PC-3 (cell line): ENCODE data around the gene TLR6. TPM values are rescaled to one million over a fixed set of nuclear protein-coding genes. Genes with fewer than 3 reads are reported as not detected.

ENCODE experiments used
- ATAC-seq: fragments of 200-7000 bp; cut with Tn5 transposase; 2 replicates; pipeline ENCODE4 v1.9.1; 2020; ENCODE audit warnings: mild to moderate bottlenecking, moderate library complexity
- BruUV-seq: library from RNA; stranded (reverse); fragments of 400-500 nt; replicated peaks from 2 replicates; lab custom pipeline; 2021; lab: Mats Ljungman, UMichigan
- CTCF ChIA-PET: fragments of 300-600 bp; sonication (Branson Sonifier 250); formaldehyde crosslinking; loops from one replicate; lab custom pipeline; 2022; ENCODE audit warnings: antibody characterized with exemption; lab: Charles Lee
- POLR2A ChIA-PET: fragments of 300-600 bp; sonication (Branson Sonifier 250); formaldehyde crosslinking; loops from one replicate; lab custom pipeline; 2022; ENCODE audit warnings: antibody characterized with exemption; ENCODE audit not compliant: unreplicated experiment; lab: Charles Lee
- DNase-seq: peaks from one replicate; pipeline ENCODE4 v3.0.0-alpha.2; 2015
- H2AFZ ChIP-seq: fragments of 300-600 bp; sonication (generic); 2 replicates; pipeline ENCODE4 v1.6.0; 2016; ENCODE audit warnings: antibody characterized with exemption, low read length
- H3F3A ChIP-seq: fragments of 300-600 bp; sonication (generic); one replicate; pipeline ENCODE4 v1.6.0; 2017; ENCODE audit warnings: antibody characterized with exemption, low read length, control low read depth, mild to moderate bottlenecking; ENCODE audit not compliant: unreplicated experiment
- H3K27ac ChIP-seq: fragments of 300-600 bp; sonication (generic); 2 replicates; pipeline ENCODE4 v1.5.1; 2016; ENCODE audit warnings: mild to moderate bottlenecking, low read length
- H3K27me3 ChIP-seq: fragments of 300-600 bp; sonication (generic); 2 replicates; pipeline ENCODE4 v1.6.1; 2016; ENCODE audit warnings: low read length, mixed read lengths
- H3K36me3 ChIP-seq: fragments of 300-600 bp; sonication (generic); 2 replicates; pipeline ENCODE4 v1.6.1; 2016; ENCODE audit warnings: low read depth, mixed run types, low read length, mixed read lengths
- H3K4me1 ChIP-seq: fragments of 300-600 bp; sonication (generic); 2 replicates; pipeline ENCODE4 v1.5.1; 2016; ENCODE audit warnings: low read length; ENCODE audit not compliant: insufficient read depth
- H3K4me2 ChIP-seq: fragments of 300-600 bp; sonication (generic); 2 replicates; pipeline ENCODE4 v1.6.0; 2016; ENCODE audit warnings: low read length
- H3K4me3 ChIP-seq: fragments of 300-600 bp; sonication (generic); 2 replicates; pipeline ENCODE4 v1.5.1; 2016; ENCODE audit warnings: mild to moderate bottlenecking, low read length, mixed read lengths
- H3K79me2 ChIP-seq: fragments of 300-600 bp; sonication (generic); 2 replicates; pipeline ENCODE4 v1.6.1; 2017; ENCODE audit warnings: low read length, mixed read lengths
- H3K9ac ChIP-seq: fragments of 300-600 bp; sonication (generic); 2 replicates; pipeline ENCODE4 v1.6.0; 2016; ENCODE audit warnings: mild to moderate bottlenecking, low read length
- H3K9me2 ChIP-seq: fragments of 300-600 bp; sonication (generic); replicated peaks from 2 replicates; pipeline ENCODE4 v1.6.1; 2016; ENCODE audit warnings: mixed run types, low read length, mixed read lengths
- H3K9me3 ChIP-seq: fragments of 300-600 bp; sonication (generic); 2 replicates; pipeline ENCODE4 v1.6.1; 2016; ENCODE audit warnings: low read length, mixed read lengths
- H4K20me1 ChIP-seq: fragments of 300-600 bp; sonication (generic); 2 replicates; pipeline ENCODE4 v1.6.1; 2016; ENCODE audit warnings: low read length, mixed read lengths
- CTCF ChIP-seq: fragments of 300-600 bp; sonication (generic); conservative IDR thresholded peaks from 2 replicates; pipeline ENCODE4 v1.5.1; 2017; ENCODE audit warnings: antibody characterized with exemption, low read depth, mild to moderate bottlenecking, low read length
- EZH2 ChIP-seq: fragments of 300-600 bp; sonication (generic); IDR thresholded peaks from one replicate; pipeline ENCODE4 v1.6.1; 2017; ENCODE audit warnings: antibody characterized with exemption, mild to moderate bottlenecking, low read length; ENCODE audit not compliant: unreplicated experiment
- EZH2phosphoT487 ChIP-seq: fragments of 300-600 bp; sonication (generic); IDR thresholded peaks from 2 replicates; pipeline ENCODE4 v1.6.1; 2018; ENCODE audit warnings: mild to moderate bottlenecking, antibody characterized with exemption, low read length, borderline replicate concordance
- intact Hi-C: fragments of 100-400 bp; cut with micrococcal nuclease; formaldehyde crosslinking; loops from 2 replicates; pipeline ENCODE4 v1.9.0; 2023
- total RNA-seq: library from RNA; depleted of rRNA; stranded (reverse); fragments of >200 nt; gene quantifications from 2 replicates; pipeline ENCODE4 v1.2.3, GENCODE V29; 2014

The TLR6 gene
- total RNA-seq, 1 experiment from 2014 or later: 1.2 TPM

GRCh38 chr4:38821739-38822138, 34.9 kb downstream of the TLR6 start:
- Histone ChIP-seq H4K20me1 (no peaks in the 10 kb centered on the region), H3K4me2 (no peak overlapping the region), H2AFZ (no peak overlapping the region), H3K4me1 (peaks cover 24% of the 10 kb centered on the region), H3K9me3 (no peaks in the 10 kb centered on the region), H3K9me2 (no peaks in the 10 kb centered on the region), H3K36me3 (no peaks in the 10 kb centered on the region), H3K9ac (no peak overlapping the region), H3F3A (no peaks in the 10 kb centered on the region), H3K27ac (peak overlapping the region; percentile 48), H3K79me2 (no peaks in the 10 kb centered on the region), H3K4me3 (no peak overlapping the region), H3K27me3 (no peaks in the 10 kb centered on the region)
- no peak for TF ChIP-seq EZH2
- no peak for TF ChIP-seq CTCF
- no peak for TF ChIP-seq EZH2phosphoT487
- ChIA-PET POLR2A (no interaction called here), CTCF (no interaction called here)
- ATAC-seq: no peak
- no TSS peak for BruUV-seq
- intact Hi-C loops: no loop called here
- peak; percentile 45 for DNase-seq

DNA sequence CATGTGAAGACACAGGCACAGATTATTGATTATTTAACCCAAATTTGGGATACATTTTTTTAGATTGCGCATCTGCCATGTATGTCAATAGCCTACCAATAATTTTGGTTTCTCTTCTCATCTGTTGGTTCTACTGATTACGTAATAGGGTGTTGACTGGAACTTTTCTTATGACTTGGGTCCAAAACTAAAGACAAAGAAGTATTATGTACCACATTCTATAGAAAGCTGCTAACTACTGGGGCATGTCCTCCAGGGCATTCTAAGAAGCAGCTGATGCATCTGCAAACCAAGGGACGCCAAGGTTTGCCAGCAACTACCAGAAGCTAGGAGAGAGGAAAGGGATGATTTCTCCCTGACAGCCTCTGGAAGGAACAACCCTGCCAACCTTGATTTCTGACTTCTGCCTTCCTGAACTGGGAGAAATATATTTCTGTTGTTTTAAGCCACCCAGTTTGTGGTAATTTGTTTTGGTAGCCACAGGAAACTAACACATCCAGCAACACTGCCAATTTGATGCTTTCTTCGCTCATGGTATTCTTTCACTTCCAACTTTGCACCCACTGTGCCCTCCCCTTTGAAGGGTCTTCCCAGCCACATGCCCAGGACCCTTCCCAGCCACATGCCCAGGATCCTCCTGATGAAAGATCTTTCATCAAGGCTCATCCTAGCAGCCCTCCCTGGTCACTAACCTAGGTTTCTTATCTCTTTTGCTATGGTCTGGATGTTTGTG, 36.1 kb downstream of the TLR6 start:
- no TSS peak for BruUV-seq
- intact Hi-C loops: no loop called here
- Histone ChIP-seq H3K27me3 (no peaks in the 10 kb centered on the region), H3K4me2 (peak overlapping the region; percentile 35; the same call in 1 of the 2 replicates), H3K9ac (peak overlapping the region; percentile 65), H3F3A (no peaks in the 10 kb centered on the region), H2AFZ (no peak overlapping the region), H3K27ac (peak overlapping the region; percentile 94), H3K4me1 (peaks cover 24% of the 10 kb centered on the region), H3K36me3 (no peaks in the 10 kb centered on the region), H3K79me2 (no peaks in the 10 kb centered on the region), H4K20me1 (no peaks in the 10 kb centered on the region), H3K9me2 (no peaks in the 10 kb centered on the region), H3K4me3 (no peak overlapping the region), H3K9me3 (no peaks in the 10 kb centered on the region)
- ATAC-seq (no peak), DNase-seq (peak; percentile 15)
- no peak for TF ChIP-seq EZH2phosphoT487
- TF ChIP-seq EZH2: no peak
- no peak for TF ChIP-seq CTCF
- POLR2A ChIA-PET: no interaction called here
- CTCF ChIA-PET: no interaction called here

GRCh38 chr4:38819569-38819968, 37.0 kb downstream of the TLR6 start:
- no peaks in the 10 kb centered on the region for H3K79me2 ChIP-seq
- H2AFZ ChIP-seq: no peak overlapping the region
- no peaks in the 10 kb centered on the region for H3K9me2 ChIP-seq
- no peaks in the 10 kb centered on the region for H3K36me3 ChIP-seq
- ChIA-PET POLR2A (no interaction called here), CTCF (no interaction called here)
- no peak for TF ChIP-seq EZH2phosphoT487
- TF ChIP-seq EZH2: no peak
- TF ChIP-seq CTCF: no peak
- H3F3A ChIP-seq: no peaks in the 10 kb centered on the region
- peaks cover 24% of the 10 kb centered on the region for H3K4me1 ChIP-seq
- no peaks in the 10 kb centered on the region for H3K9me3 ChIP-seq
- H3K4me2 ChIP-seq: peak overlapping the region; percentile 40
- no peaks in the 10 kb centered on the region for H3K27me3 ChIP-seq
- DNase-seq (peak; percentile 70), ATAC-seq (peak; percentile 18; the same call in 1 of the 2 replicates)
- BruUV-seq: no TSS peak
- H3K9ac ChIP-seq: peak overlapping the region; percentile 65
- H3K27ac ChIP-seq: peak overlapping the region; percentile 94
- H3K4me3 ChIP-seq: no peak overlapping the region
- H4K20me1 ChIP-seq: no peaks in the 10 kb centered on the region
- intact Hi-C loops: no loop called here
